Keratinocyte (primary cell): ENCODE results near the gene AHSP. TPM values are rescaled to one million over a fixed set of nuclear protein-coding genes. Genes with fewer than 3 reads are reported as not detected.

Experiments used
- DNase-seq: peaks from one replicate; pipeline ENCODE4 v3.0.0-alpha.2; 2011; ENCODE audit warnings: low read depth, missing footprints, low spot score
- FAIRE-seq: peaks from 2 replicates; lab custom pipeline; 2011; peaks lifted over from hg19 to GRCh38; lab: Jason Lieb, UNC
- H2AFZ ChIP-seq: 2 replicates; pipeline ENCODE4 v1.6.0; 2012; ENCODE audit warnings: low read length, control low read depth, inconsistent platforms; ENCODE audit not compliant: control insufficient read depth
- H3K27ac ChIP-seq: 2 replicates; pipeline ENCODE4 v1.5.1; 2011; ENCODE audit warnings: low read length; ENCODE audit not compliant: control insufficient read depth, insufficient read depth
- H3K27me3 ChIP-seq: 3 replicates; pipeline ENCODE4 v1.6.0; 2011; ENCODE audit warnings: low read length; ENCODE audit not compliant: control insufficient read depth, insufficient read depth; ENCODE audit errors: extremely low read depth
- H3K36me3 ChIP-seq, 2 experiments: 2 replicates in 1 of 2; 3 replicates in 1 of 2; pipeline ENCODE4 v1.5.1; 2011; ENCODE audit warnings: low read length in 2 of 2, mild to moderate bottlenecking in 1 of 2; ENCODE audit not compliant: control insufficient read depth in 2 of 2, insufficient read depth in 2 of 2; ENCODE audit errors: extremely low read depth in 1 of 2
- H3K4me1 ChIP-seq: 3 replicates; pipeline ENCODE4 v1.5.1; 2011; ENCODE audit warnings: low read length; ENCODE audit not compliant: control insufficient read depth, insufficient read depth; ENCODE audit errors: extremely low read depth
- H3K4me2 ChIP-seq: 3 replicates; pipeline ENCODE4 v1.6.0; 2011; ENCODE audit warnings: low read depth, low read length; ENCODE audit not compliant: control insufficient read depth, insufficient read depth; ENCODE audit errors: extremely low read depth
- H3K4me3 ChIP-seq, 3 experiments: fragments of 200-600 bp in 1 of 3; sonication (generic) in 1 of 3; 2 replicates in 2 of 3; 3 replicates in 1 of 3; pipeline ENCODE4 v1.5.1; 2011 to 2016; ENCODE audit warnings: low read length in 3 of 3, mild to moderate bottlenecking in 3 of 3, control low read depth in 2 of 3, inconsistent platforms in 1 of 3, low read depth in 1 of 3, mixed read lengths in 1 of 3, mixed run types in 1 of 3, moderate library complexity in 1 of 3; ENCODE audit not compliant: control insufficient read depth in 2 of 3, insufficient read depth in 2 of 3; ENCODE audit errors: extremely low read depth in 1 of 3
- H3K79me2 ChIP-seq: 2 replicates; pipeline ENCODE4 v1.6.0; 2012; ENCODE audit warnings: low read length; ENCODE audit not compliant: control insufficient read depth, insufficient read depth
- H3K9ac ChIP-seq: 3 replicates; pipeline ENCODE4 v1.6.0; 2011; ENCODE audit warnings: low read length; ENCODE audit not compliant: control insufficient read depth, insufficient read depth; ENCODE audit errors: extremely low read depth
- H3K9me1 ChIP-seq: 3 replicates; pipeline ENCODE4 v1.6.0; 2011; ENCODE audit warnings: low read length; ENCODE audit not compliant: control insufficient read depth, insufficient read depth; ENCODE audit errors: extremely low read depth
- H3K9me3 ChIP-seq: 2 replicates; pipeline ENCODE4 v1.5.1; 2012; ENCODE audit warnings: low read depth, low read length; ENCODE audit not compliant: control insufficient read depth
- H4K20me1 ChIP-seq: 3 replicates; pipeline ENCODE4 v1.6.0; 2011; ENCODE audit warnings: low read length; ENCODE audit not compliant: control insufficient read depth, insufficient read depth; ENCODE audit errors: extremely low read depth
- CTCF ChIP-seq, 3 experiments: IDR thresholded peaks in 1 of 3; conservative IDR thresholded peaks in 1 of 3; optimal IDR thresholded peaks in 1 of 3; 2 replicates in 2 of 3; 3 replicates in 1 of 3; pipeline versions ENCODE3 to v1.5.1; 2011; ENCODE audit warnings: low read length in 3 of 3, mild to moderate bottlenecking in 3 of 3, moderate library complexity in 2 of 3, control low read depth in 1 of 3, inconsistent platforms in 1 of 3; ENCODE audit not compliant: insufficient read depth in 2 of 3; ENCODE audit errors: extremely low read depth in 1 of 3
- EZH2 ChIP-seq: IDR thresholded peaks from one replicate; pipeline ENCODE4 v1.6.1; 2012; ENCODE audit warnings: inconsistent platforms, mild to moderate bottlenecking, low read length, moderate library complexity
- dilution Hi-C: fragments of 300-500 bp; cut with MboI; formaldehyde crosslinking; loops from one replicate; pipeline ENCODE4 v1.7.0; 2020; ENCODE audit warnings: low sequenced_read_pairs; ENCODE audit not compliant: extremely low pct_ligation_motif_present
- polyA plus RNA-seq, 5 experiments: library from polyadenylated mRNA; depleted of rRNA in 3 of 5; stranded (reverse) in 3 of 5; stranded (forward) in 1 of 5; unstranded in 1 of 5; fragments of >200 nt; gene quantifications; 1 replicate in 1 of 5; 2 replicates in 3 of 5; 3 replicates in 1 of 5; pipeline versions ENCODE4 v1.2.1 to v1.2.3, GENCODE V29; 2011 to 2012; ENCODE audit warnings: missing spikeins in 2 of 5, low read depth in 1 of 5, low replicate concordance in 1 of 5

Gene AHSP
- polyA plus RNA-seq, 1 donor (not counting 4 experiments of a cell fraction or from before 2014, with no cell fraction given), result not detected

DNA sequence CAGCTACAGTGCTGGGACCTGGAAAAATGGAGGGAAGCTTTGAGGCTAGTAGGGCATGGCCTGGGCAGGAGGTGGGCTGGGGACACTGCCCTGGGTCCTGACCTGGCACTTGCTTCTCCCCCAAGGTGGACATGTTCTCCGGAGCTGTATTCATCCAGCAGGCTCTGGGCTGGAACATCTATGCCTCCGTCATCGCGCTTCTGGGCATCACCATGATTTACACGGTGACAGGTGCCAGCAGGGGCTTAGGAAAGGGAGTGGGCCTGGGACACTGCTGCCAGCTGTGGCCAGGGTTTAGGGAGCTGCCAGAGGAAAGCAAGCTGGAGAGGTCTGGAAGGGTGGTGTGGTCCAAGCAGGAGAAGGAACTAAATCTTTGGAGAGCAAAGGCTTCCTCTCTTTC is 41.7 kb upstream of the AHSP start:
- peaks cover 16% of the 10 kb centered on the region for H3K27me3 ChIP-seq
- FAIRE-seq (no peak), DNase-seq (no peak)
- H3K36me3 ChIP-seq, result peaks cover 0 to 4% of the 10 kb centered on the region in 2 experiments
- dilution Hi-C loops, result no loop called here
- H3K79me2 ChIP-seq, result no peaks in the 10 kb centered on the region
- no peaks in the 10 kb centered on the region for H3K9me3 ChIP-seq
- no peak overlapping the region for H3K27ac ChIP-seq
- H3K4me3 ChIP-seq, result no peak overlapping the region
- H3K9me1 ChIP-seq, result no peaks in the 10 kb centered on the region
- H3K9ac ChIP-seq, result no peak overlapping the region
- no peak overlapping the region for H3K4me2 ChIP-seq
- H3K4me1 ChIP-seq, result peaks cover 14% of the 10 kb centered on the region
- H2AFZ ChIP-seq, result no peak overlapping the region
- TF ChIP-seq EZH2 (no peak), CTCF (optimal IDR thresholded peaks at IDR 0.05 in 1 of 3, IDR thresholded peaks at IDR 0.05 in 1 of 3, conservative IDR thresholded peaks at IDR 0.05 in 1 of 3; ENCODE audit: extremely low read depth in 1 of 3, insufficient read depth in 2 of 3, low read length in 3 of 3) (no peak)
- H4K20me1 ChIP-seq, result no peaks in the 10 kb centered on the region

GRCh38 chr16:31487071-31487719 is 40.5 kb upstream of the AHSP start:
- Histone ChIP-seq H3K4me1 (peaks cover 14% of the 10 kb centered on the region), H2AFZ (peak overlapping the region; percentile 91), H3K27me3 (peaks cover 16% of the 10 kb centered on the region), H3K9ac (no peak overlapping the region), H4K20me1 (no peaks in the 10 kb centered on the region), H3K9me3 (no peaks in the 10 kb centered on the region), H3K4me3 (peak overlapping the region; percentile 49 to 74 (median 72)), H3K36me3 (peaks cover 0 to 4% of the 10 kb centered on the region in 2 experiments), H3K27ac (no peak overlapping the region), H3K79me2 (no peaks in the 10 kb centered on the region), H3K4me2 (peak overlapping the region; percentile 91), H3K9me1 (no peaks in the 10 kb centered on the region)
- TF ChIP-seq EZH2, result peak; percentile 22
- TF ChIP-seq CTCF (optimal IDR thresholded peaks at IDR 0.05 in 1 of 3, IDR thresholded peaks at IDR 0.05 in 1 of 3, conservative IDR thresholded peaks at IDR 0.05 in 1 of 3; ENCODE audit: extremely low read depth in 1 of 3, insufficient read depth in 2 of 3, low read length in 3 of 3), result no peak
- dilution Hi-C loops, result no loop called here
- FAIRE-seq (no peak), DNase-seq (no peak)
